ENCODE data around the gene CEP72. TPM values are rescaled to one million over a fixed set of nuclear protein-coding genes. Genes with fewer than 3 reads are reported as not detected.
"Not testable (repeated sequence)": the region's sequence is repeated elsewhere in the genome, so short reads cannot be mapped to it uniquely, and the experiment has no call there.

The CEP72 gene
- total RNA-seq, 5 donors from 2014 or later (not counting 1 experiment from before 2014, with no cell fraction given): 13.9 to 25.8 (median 23.6) TPM

DNA sequence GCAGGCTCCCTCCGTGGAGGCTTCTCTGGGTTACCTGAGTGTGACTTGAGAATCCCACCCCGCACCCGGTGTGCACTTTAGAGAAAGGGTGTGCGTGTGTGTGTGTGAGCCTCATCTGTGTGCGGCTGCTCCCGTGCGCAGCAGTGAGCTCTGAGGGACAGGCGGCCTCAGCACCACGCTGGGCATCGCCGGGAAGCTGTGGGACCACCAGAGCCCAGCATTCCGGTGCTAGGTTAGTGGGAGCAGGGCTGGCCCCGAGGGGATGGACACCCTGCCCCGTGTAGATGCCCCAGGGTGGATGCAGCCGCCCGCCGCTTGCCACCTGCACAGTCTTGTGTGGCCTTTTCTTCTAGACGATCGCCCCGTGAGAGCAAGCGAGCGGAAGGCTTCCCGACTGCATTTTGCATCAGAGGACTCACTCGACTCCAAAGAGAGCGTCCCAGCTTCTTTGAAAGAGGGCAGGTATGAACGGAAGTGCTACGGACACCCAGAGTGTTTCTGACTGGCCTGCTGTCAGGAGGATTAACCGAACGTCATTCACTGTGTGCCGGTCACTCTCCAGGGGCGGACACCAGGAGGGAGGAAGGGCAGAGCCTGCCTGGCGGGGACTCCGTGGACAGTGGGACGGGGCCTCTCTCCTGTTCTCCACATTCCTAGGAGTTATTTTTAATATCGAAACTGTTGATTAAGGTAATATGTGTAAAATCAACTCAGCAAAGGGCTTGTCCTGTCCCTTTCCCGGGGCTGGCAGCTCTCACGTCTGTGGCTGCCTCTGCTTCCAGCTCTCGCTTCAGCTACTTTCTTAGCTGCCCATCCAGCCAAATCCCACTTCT lies 12.2 kb downstream of the CEP72 start:
- Mint-ChIP-seq H3K4me3 (no peak overlapping the region), H3K36me3 (peaks cover 52% of the 10 kb centered on the region), H3K27ac (no peak overlapping the region), H3K27me3 (no peaks in the 10 kb centered on the region), H3K9me3 (no peaks in the 10 kb centered on the region), H3K4me1 (no peaks in the 10 kb centered on the region)
- H3K4me3 ChIP-seq (ENCODE audit: control insufficient read depth in 1 of 2, extremely low read depth in 1 of 2, low read length in 1 of 2): no peak overlapping the region
- peaks cover 14 to 34% of the 10 kb centered on the region in 2 donors for H3K36me3 ChIP-seq (ENCODE audit: control insufficient read depth in 2 of 2, extremely low read depth in 1 of 2, insufficient read depth in 1 of 2, low read length in 1 of 2)
- no peaks in the 10 kb centered on the region for H3K4me1 ChIP-seq (ENCODE audit: control insufficient read depth in 1 of 2, extremely low read depth in 1 of 2, insufficient read depth in 2 of 2, low read length in 2 of 2)
- H3K9me3 ChIP-seq: no peaks in the 10 kb centered on the region
- 97% methylated on average over 31 of the region's 38 CpGs for WGBS (ENCODE audit: insufficient coverage)
- POLR2A ChIA-PET: no interaction called here
- no peaks in the 10 kb centered on the region for H3K27me3 ChIP-seq (replicated peaks in 1 of 2; ENCODE audit: control insufficient read depth in 2 of 2, extremely low read depth in 1 of 2, insufficient read depth in 2 of 2, low read length in 1 of 2)
- H3K27ac ChIP-seq (ENCODE audit: low read length): no peak overlapping the region
- DNase-seq: no peak
- CTCF ChIA-PET: no interaction called here
- ATAC-seq (replicated peaks in 1 of 4): no peak

DNA sequence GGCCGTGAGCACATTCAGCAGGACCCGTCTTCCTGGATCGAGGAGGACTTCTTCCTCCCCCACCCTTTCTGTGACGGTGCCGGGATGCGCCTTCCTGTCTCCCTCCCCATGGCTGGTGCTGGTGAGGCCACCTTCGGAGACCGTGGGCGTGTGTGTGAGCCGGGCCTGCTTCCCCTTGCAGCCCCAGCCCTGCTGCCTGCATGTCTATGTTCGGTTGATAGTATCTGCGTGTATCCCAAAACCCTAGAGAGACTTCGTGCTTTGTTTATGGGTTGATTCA lies 12.8 kb downstream of the CEP72 start:
- H3K27ac Mint-ChIP-seq: no peak overlapping the region
- ChIA-PET POLR2A (no interaction called here), CTCF (no interaction called here)
- Histone ChIP-seq H3K27ac (ENCODE audit: low read length) (no peak overlapping the region), H3K4me3 (ENCODE audit: control insufficient read depth in 1 of 2, extremely low read depth in 1 of 2, low read length in 1 of 2) (no peak overlapping the region), H3K9me3 (no peaks in the 10 kb centered on the region), H3K27me3 (replicated peaks in 1 of 2; ENCODE audit: control insufficient read depth in 2 of 2, extremely low read depth in 1 of 2, insufficient read depth in 2 of 2, low read length in 1 of 2) (no peaks in the 10 kb centered on the region), H3K4me1 (ENCODE audit: control insufficient read depth in 1 of 2, extremely low read depth in 1 of 2, insufficient read depth in 2 of 2, low read length in 2 of 2) (no peaks in the 10 kb centered on the region), H3K36me3 (ENCODE audit: control insufficient read depth in 2 of 2, extremely low read depth in 1 of 2, insufficient read depth in 1 of 2, low read length in 1 of 2) (peaks cover 14 to 29% of the 10 kb centered on the region in 2 donors)
- no peaks in the 10 kb centered on the region for H3K27me3 Mint-ChIP-seq
- H3K9me3 Mint-ChIP-seq: no peaks in the 10 kb centered on the region
- no peak overlapping the region for H3K4me3 Mint-ChIP-seq
- 95% methylated on average over 11 of the region's 13 CpGs for WGBS (ENCODE audit: insufficient coverage)
- ATAC-seq (replicated peaks in 1 of 4) (no peak), DNase-seq (no peak)
- no peaks in the 10 kb centered on the region for H3K4me1 Mint-ChIP-seq
- H3K36me3 Mint-ChIP-seq: peaks cover 46% of the 10 kb centered on the region

DNA sequence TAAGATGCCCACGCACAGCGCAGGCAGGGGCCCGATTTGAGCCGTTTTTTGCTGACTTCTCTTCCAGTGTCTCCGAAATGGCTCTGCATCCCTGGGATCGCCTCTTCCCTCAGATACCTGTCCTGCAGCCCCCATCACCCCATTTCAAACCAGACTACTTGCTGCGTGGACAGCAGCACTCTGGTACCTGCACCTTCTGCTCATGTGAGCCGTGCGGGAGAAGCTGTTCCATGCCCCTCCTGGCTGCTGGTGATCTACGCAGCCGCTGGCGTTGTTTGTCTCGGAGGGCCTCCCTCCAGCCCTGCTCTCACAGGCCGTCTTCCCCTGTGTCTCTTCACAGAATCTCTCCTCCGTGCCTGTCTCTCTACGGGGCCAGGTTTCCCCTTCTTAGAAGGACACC lies 13.4 kb downstream of the CEP72 start:
- no peaks in the 10 kb centered on the region for H3K4me1 Mint-ChIP-seq
- ATAC-seq (replicated peaks in 1 of 4) (no peak), DNase-seq (no peak)
- H3K9me3 ChIP-seq: no peaks in the 10 kb centered on the region
- H3K4me1 ChIP-seq (ENCODE audit: control insufficient read depth in 1 of 2, extremely low read depth in 1 of 2, insufficient read depth in 2 of 2, low read length in 2 of 2): no peaks in the 10 kb centered on the region
- WGBS (ENCODE audit: insufficient coverage): 97% methylated on average over 16 of the region's 16 CpGs
- no peak overlapping the region for H3K4me3 ChIP-seq (ENCODE audit: control insufficient read depth in 1 of 2, extremely low read depth in 1 of 2, low read length in 1 of 2)
- CTCF ChIA-PET: no interaction called here
- H3K27ac Mint-ChIP-seq: no peak overlapping the region
- no peaks in the 10 kb centered on the region for H3K27me3 ChIP-seq (replicated peaks in 1 of 2; ENCODE audit: control insufficient read depth in 2 of 2, extremely low read depth in 1 of 2, insufficient read depth in 2 of 2, low read length in 1 of 2)
- no peak overlapping the region for H3K4me3 Mint-ChIP-seq
- no peaks in the 10 kb centered on the region for H3K27me3 Mint-ChIP-seq
- H3K27ac ChIP-seq (ENCODE audit: low read length): no peak overlapping the region
- H3K9me3 Mint-ChIP-seq: no peaks in the 10 kb centered on the region
- peaks cover 14 to 23% of the 10 kb centered on the region in 2 donors for H3K36me3 ChIP-seq (ENCODE audit: control insufficient read depth in 2 of 2, extremely low read depth in 1 of 2, insufficient read depth in 1 of 2, low read length in 1 of 2)
- POLR2A ChIA-PET: no interaction called here
- H3K36me3 Mint-ChIP-seq: peaks cover 40% of the 10 kb centered on the region

DNA sequence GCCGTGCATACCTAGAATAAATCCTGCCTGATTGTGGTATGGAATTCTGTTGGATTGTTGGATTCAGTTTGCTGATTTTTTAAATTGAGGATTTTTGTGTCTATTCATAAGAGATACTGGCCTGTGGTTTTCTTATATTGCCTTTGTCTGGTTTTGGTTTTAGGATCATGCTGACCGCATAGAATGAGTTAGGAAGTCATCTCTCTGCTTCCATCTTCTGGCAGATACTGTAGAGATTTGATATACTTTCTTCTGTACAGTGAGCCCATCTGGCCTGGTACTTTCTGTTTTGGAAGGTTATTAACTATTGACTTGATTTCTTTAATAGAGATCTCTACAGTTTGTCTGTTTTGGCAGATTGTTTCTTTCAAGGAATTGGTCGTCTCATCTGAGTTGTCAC lies 14.7 kb downstream of the CEP72 start:
- Histone ChIP-seq H3K27ac (ENCODE audit: low read length) (no peak overlapping the region), H3K27me3 (replicated peaks in 1 of 2; ENCODE audit: control insufficient read depth in 2 of 2, extremely low read depth in 1 of 2, insufficient read depth in 2 of 2, low read length in 1 of 2) (no peaks in the 10 kb centered on the region), H3K9me3 (no peaks in the 10 kb centered on the region), H3K4me3 (ENCODE audit: control insufficient read depth in 1 of 2, extremely low read depth in 1 of 2, low read length in 1 of 2) (no peak overlapping the region), H3K36me3 (ENCODE audit: control insufficient read depth in 2 of 2, extremely low read depth in 1 of 2, insufficient read depth in 1 of 2, low read length in 1 of 2) (peaks cover 13% of the 10 kb centered on the region in 2 donors), H3K4me1 (ENCODE audit: control insufficient read depth in 1 of 2, extremely low read depth in 1 of 2, insufficient read depth in 2 of 2, low read length in 2 of 2) (no peaks in the 10 kb centered on the region)
- Mint-ChIP-seq H3K4me3 (no peak overlapping the region), H3K4me1 (no peaks in the 10 kb centered on the region), H3K27me3 (no peaks in the 10 kb centered on the region), H3K27ac (no peak overlapping the region), H3K36me3 (peaks cover 31% of the 10 kb centered on the region), H3K9me3 (no peaks in the 10 kb centered on the region)
- WGBS (ENCODE audit: insufficient coverage): 100% methylated on average over 2 of the region's 3 CpGs
- POLR2A ChIA-PET: no interaction called here
- DNase-seq: no peak
- CTCF ChIA-PET: no interaction called here
- ATAC-seq (replicated peaks in 1 of 4): no peak

DNA sequence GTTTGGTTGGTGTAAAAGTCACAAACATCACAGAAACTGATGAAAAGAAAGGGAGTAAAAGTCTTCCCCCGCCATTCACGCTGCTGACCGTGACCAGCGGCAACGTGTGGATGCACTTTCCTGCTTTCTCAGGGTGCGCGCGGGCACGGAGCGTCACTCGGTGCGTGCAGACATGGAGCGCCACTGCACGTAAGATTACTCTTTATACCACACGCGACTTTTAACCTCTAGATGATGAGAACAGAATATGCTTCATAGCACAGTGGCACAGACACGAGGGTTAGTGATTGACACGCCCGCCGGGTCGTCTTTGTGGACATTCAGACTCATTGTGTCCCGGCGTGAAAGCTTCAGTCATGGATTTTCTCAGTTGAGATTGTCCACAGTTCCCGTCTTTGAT lies 15.7 kb downstream of the CEP72 start:
- H3K36me3 ChIP-seq (ENCODE audit: control insufficient read depth in 2 of 2, extremely low read depth in 1 of 2, insufficient read depth in 1 of 2, low read length in 1 of 2): peaks cover 6 to 13% of the 10 kb centered on the region in 2 donors
- no peaks in the 10 kb centered on the region for H3K27me3 Mint-ChIP-seq

DNA sequence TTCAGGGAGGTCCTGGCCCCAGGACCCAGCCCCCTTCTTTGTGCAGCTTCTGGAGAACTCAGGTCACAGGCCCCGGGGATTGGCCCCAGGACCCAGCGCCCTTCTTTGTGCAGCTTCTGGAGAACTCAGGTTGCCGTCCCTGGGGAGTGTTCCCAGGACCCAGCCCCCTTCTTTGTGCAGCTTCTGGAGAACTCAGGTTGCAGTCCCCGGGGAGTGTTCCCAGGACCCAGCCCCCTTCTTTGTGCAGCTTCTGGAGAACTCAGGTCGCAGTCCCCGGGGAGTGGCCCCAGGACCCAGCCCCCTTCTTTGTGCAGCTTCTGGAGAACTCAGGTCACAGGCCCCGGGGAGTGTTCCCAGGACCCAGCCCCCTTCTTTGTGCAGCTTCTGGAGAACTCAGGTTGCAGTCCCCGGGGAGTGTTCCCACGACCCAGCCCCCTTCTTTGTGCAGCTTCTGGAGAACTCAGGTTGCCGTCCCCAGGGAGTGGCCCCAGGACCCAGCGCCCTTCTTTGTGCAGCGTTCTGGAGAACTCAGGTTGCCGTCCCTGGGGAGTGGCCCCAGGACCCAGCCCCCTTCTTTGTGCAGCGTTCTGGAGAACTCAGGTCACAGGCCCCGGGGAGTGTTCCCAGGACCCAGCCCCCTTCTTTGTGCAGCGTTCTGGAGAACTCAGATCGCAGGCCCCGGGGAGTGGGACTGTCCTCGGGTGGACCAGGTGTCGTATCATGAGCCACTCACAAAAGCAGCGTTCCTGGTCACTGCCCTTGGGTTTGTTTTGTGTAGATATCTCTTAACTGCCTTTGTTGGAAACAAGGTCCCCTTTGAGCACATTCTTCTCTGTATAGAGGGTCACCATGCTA lies 16.4 kb downstream of the CEP72 start:
- H3K27ac ChIP-seq (ENCODE audit: low read length); H3K27me3 ChIP-seq (replicated peaks in 1 of 2; ENCODE audit: control insufficient read depth in 2 of 2, extremely low read depth in 1 of 2, insufficient read depth in 2 of 2, low read length in 1 of 2); H3K27me3 Mint-ChIP-seq; H3K4me1 Mint-ChIP-seq; H3K4me3 Mint-ChIP-seq; H3K4me3 ChIP-seq (ENCODE audit: control insufficient read depth in 1 of 2, extremely low read depth in 1 of 2, low read length in 1 of 2); CTCF ChIA-PET; H3K9me3 Mint-ChIP-seq; ATAC-seq (replicated peaks in 1 of 4); H3K27ac Mint-ChIP-seq; DNase-seq; POLR2A ChIA-PET; H3K9me3 ChIP-seq; H3K4me1 ChIP-seq (ENCODE audit: control insufficient read depth in 1 of 2, extremely low read depth in 1 of 2, insufficient read depth in 2 of 2, low read length in 2 of 2): not testable (repeated sequence)
- H3K36me3 ChIP-seq (ENCODE audit: control insufficient read depth in 2 of 2, extremely low read depth in 1 of 2, insufficient read depth in 1 of 2, low read length in 1 of 2): peaks cover 6 to 13% of the 10 kb centered on the region in 2 donors
- peaks cover 29% of the 10 kb centered on the region for H3K36me3 Mint-ChIP-seq
- 92% methylated on average over 16 of the region's 21 CpGs for WGBS (ENCODE audit: insufficient coverage)

More for the DNA sequence above, 15.7 kb downstream of the CEP72 start:
- DNase-seq: no peak
- no peaks in the 10 kb centered on the region for H3K9me3 ChIP-seq
- H3K4me1 ChIP-seq (ENCODE audit: control insufficient read depth in 1 of 2, extremely low read depth in 1 of 2, insufficient read depth in 2 of 2, low read length in 2 of 2): no peaks in the 10 kb centered on the region
- CTCF ChIA-PET: no interaction called here
- Mint-ChIP-seq H3K27ac (no peak overlapping the region), H3K4me3 (no peak overlapping the region), H3K36me3 (peaks cover 27% of the 10 kb centered on the region), H3K4me1 (no peaks in the 10 kb centered on the region), H3K9me3 (no peaks in the 10 kb centered on the region)
- H3K4me3 ChIP-seq (ENCODE audit: control insufficient read depth in 1 of 2, extremely low read depth in 1 of 2, low read length in 1 of 2): no peak overlapping the region
- ATAC-seq (replicated peaks in 1 of 4): no peak
- no peak overlapping the region for H3K27ac ChIP-seq (ENCODE audit: low read length)
- WGBS (ENCODE audit: insufficient coverage): 91% methylated on average over 18 of the region's 24 CpGs
- no peaks in the 10 kb centered on the region for H3K27me3 ChIP-seq (replicated peaks in 1 of 2; ENCODE audit: control insufficient read depth in 2 of 2, extremely low read depth in 1 of 2, insufficient read depth in 2 of 2, low read length in 1 of 2)
- POLR2A ChIA-PET: no interaction called here

Data from T-cell (primary cell).